A673 (cell line): ENCODE results near the gene TTC24. TPM values are rescaled to one million over a fixed set of nuclear protein-coding genes. Genes with fewer than 3 reads are reported as not detected.

ENCODE experiments used
- BruUV-seq: library from RNA; stranded (reverse); fragments of 400-500 nt; replicated peaks from 2 replicates; lab custom pipeline; 2021; lab: Mats Ljungman, UMichigan
- CTCF ChIA-PET: fragments of 300-600 bp; sonication (Branson Sonifier 250); formaldehyde crosslinking; loops from one replicate; lab custom pipeline; 2022; ENCODE audit warnings: antibody characterized with exemption; lab: Charles Lee
- POLR2A ChIA-PET: fragments of 300-600 bp; sonication (Branson Sonifier 250); formaldehyde crosslinking; loops from one replicate; lab custom pipeline; 2022; ENCODE audit warnings: antibody characterized with exemption; ENCODE audit not compliant: low non-redundant PET; lab: Charles Lee
- DNase-seq: peaks from one replicate; pipeline ENCODE4 v3.0.0-alpha.2; 2015; ENCODE audit warnings: low spot score
- H3K27ac ChIP-seq: fragments of 200-600 bp; sonication (generic); 2 replicates; pipeline ENCODE4 v1.5.1; 2016; ENCODE audit warnings: mixed run types, low read depth, mild to moderate bottlenecking, mixed read lengths, antibody characterized with exemption, low read length; ENCODE audit not compliant: poor library complexity, severe bottlenecking
- H3K27me3 ChIP-seq: fragments of 200-600 bp; sonication (generic); replicated peaks from 2 replicates; pipeline ENCODE4 v1.6.1; 2017; ENCODE audit warnings: mixed run types, low read depth, mild to moderate bottlenecking, mixed read lengths, antibody characterized with exemption, low read length; ENCODE audit not compliant: insufficient read depth, poor library complexity
- H3K36me3 ChIP-seq: fragments of 200-600 bp; sonication (generic); 2 replicates; pipeline ENCODE4 v1.6.1; 2016; ENCODE audit warnings: mixed run types, mild to moderate bottlenecking, mixed read lengths, antibody characterized with exemption, low read length; ENCODE audit not compliant: insufficient read depth, poor library complexity, severe bottlenecking
- H3K4me1 ChIP-seq: fragments of 200-600 bp; sonication (generic); 2 replicates; pipeline ENCODE4 v1.6.1; 2017; ENCODE audit warnings: mixed run types, mild to moderate bottlenecking, mixed read lengths, antibody characterized with exemption, low read length; ENCODE audit not compliant: insufficient read depth, poor library complexity, severe bottlenecking
- H3K4me3 ChIP-seq: fragments of 200-600 bp; sonication (generic); 2 replicates; pipeline ENCODE4 v1.5.1; 2016; ENCODE audit warnings: low read depth, mixed run types, mild to moderate bottlenecking, mixed read lengths, low read length; ENCODE audit not compliant: poor library complexity, severe bottlenecking
- H3K9me3 ChIP-seq: fragments of 200-600 bp; sonication (generic); 2 replicates; pipeline ENCODE4 v1.6.1; 2016; ENCODE audit warnings: mixed run types, low read depth, mild to moderate bottlenecking, mixed read lengths, antibody characterized with exemption, low read length; ENCODE audit not compliant: poor library complexity, severe bottlenecking
- EZH2 ChIP-seq: fragments of 200-600 bp; sonication (generic); IDR thresholded peaks from 2 replicates; pipeline ENCODE4 v1.6.1; 2017; ENCODE audit warnings: borderline replicate concordance, low read depth, mild to moderate bottlenecking, mixed read lengths, antibody characterized with exemption, low read length; ENCODE audit not compliant: poor library complexity, severe bottlenecking
- intact Hi-C: fragments of 100-400 bp; cut with micrococcal nuclease; formaldehyde crosslinking; loops from one replicate; pipeline ENCODE4 v1.10.0; 2022; ENCODE audit not compliant: unreplicated experiment
- total RNA-seq: library from RNA; stranded (reverse); gene quantifications from 2 replicates; pipeline ENCODE4 v1.2.3, GENCODE V29; 2021
- TF ChIP-seq, protein P1 (sequence below): fragments of 300-800, 200-600 bp; sonication (generic); conservative IDR thresholded peaks from 2 replicates; pipeline ENCODE4 v1.5.1; 2017; ENCODE audit warnings: low read depth, mild to moderate bottlenecking, antibody characterized with exemption, low read length, moderate library complexity, mixed read lengths

Gene TTC24
- total RNA-seq, 1 experiment from 2014 or later, result not detected

DNA sequence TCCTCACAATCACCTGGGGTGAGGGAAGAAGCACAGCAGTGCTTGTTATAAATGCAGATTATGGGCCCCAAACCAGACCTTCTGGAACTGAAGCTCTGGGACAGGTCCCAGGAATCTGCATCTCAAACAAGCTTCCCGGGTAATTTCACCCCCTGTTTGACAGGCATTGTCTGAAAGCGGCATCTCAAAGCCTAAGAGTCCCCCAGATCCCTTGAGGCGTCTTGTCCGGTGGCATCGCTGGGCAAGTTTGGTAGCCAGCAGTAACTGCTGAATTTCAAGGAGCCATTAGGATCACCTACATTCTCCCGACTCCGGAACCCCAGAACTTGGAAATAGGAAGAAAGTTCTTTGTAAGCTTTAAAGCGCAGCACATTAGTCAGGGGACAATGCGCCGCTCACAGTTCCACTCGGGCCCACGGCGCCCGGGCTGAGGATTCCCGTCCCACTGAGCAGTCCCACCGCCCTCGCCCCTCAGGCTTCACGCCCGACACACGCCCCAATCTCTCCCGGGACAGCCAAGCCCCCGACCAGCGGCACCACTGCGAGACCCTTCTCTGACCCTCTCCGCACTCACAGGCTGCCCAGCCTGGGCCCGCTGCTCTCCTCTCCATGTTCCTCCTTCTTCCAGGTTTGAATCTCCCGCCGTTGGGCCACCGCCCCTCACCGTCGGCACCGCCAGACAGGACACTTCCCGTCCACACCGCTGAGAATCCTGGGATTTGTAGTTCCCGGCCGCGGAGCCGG lies 7.4 kb upstream of the TTC24 start, which contains the start of gene IQGAP3:
TSS of gene IQGAP3 (minus strand) at position 647 of the 744 bp plus-strand sequence. CDS start at position 611, 36 bp downstream.
- DNase-seq, result peak; percentile 86
- intact Hi-C loops, result loop anchor here (5.0 kb wide), 1 partner anchor 90 kb away; no protein-coding TSS in a partner anchor
- Histone ChIP-seq H3K36me3 (peaks cover 13% of the 10 kb centered on the region), H3K27me3 (no peaks in the 10 kb centered on the region), H3K4me3 (peak within 1 kb of the TSS; percentile 80), H3K9me3 (no peaks in the 10 kb centered on the region), H3K27ac (peak within 1 kb of the TSS; percentile 34), H3K4me1 (no peaks in the 10 kb centered on the region)
- TSS peak; percentile 79 for BruUV-seq
- ChIA-PET CTCF (no interaction called here), POLR2A (no interaction called here)
- TF ChIP-seq EZH2, result no peak
- TF ChIP-seq, protein P1, sequence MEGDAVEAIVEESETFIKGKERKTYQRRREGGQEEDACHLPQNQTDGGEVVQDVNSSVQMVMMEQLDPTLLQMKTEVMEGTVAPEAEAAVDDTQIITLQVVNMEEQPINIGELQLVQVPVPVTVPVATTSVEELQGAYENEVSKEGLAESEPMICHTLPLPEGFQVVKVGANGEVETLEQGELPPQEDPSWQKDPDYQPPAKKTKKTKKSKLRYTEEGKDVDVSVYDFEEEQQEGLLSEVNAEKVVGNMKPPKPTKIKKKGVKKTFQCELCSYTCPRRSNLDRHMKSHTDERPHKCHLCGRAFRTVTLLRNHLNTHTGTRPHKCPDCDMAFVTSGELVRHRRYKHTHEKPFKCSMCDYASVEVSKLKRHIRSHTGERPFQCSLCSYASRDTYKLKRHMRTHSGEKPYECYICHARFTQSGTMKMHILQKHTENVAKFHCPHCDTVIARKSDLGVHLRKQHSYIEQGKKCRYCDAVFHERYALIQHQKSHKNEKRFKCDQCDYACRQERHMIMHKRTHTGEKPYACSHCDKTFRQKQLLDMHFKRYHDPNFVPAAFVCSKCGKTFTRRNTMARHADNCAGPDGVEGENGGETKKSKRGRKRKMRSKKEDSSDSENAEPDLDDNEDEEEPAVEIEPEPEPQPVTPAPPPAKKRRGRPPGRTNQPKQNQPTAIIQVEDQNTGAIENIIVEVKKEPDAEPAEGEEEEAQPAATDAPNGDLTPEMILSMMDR, result no peak

DNA sequence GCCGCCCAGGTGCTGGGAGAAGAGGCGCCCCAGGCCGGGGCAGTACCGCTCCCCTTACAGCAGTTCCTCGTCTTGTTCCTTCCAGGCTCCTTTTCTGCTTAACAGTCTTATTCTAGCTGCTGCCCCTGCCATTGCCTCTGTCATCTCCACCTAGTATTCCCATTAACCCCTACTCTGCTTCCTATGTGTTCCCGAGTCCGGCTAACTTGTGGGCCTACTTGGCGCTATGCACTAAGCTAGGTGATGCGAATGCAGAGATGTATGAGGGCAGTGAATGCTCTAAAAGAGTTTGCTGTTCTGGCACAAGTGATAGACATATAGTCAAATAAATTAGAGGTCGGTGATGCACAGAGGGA lies 6.9 kb upstream of the TTC24 start:
- DNase-seq, result no peak
- no TSS peak for BruUV-seq
- Histone ChIP-seq H3K9me3 (no peaks in the 10 kb centered on the region), H3K36me3 (peaks cover 11% of the 10 kb centered on the region), H3K4me3 (peak overlapping the region; percentile 80), H3K27me3 (no peaks in the 10 kb centered on the region), H3K27ac (no peak overlapping the region), H3K4me1 (no peaks in the 10 kb centered on the region)
- ChIA-PET CTCF (no interaction called here), POLR2A (no interaction called here)
- no peak for TF ChIP-seq EZH2
- TF ChIP-seq, protein P1, result no peak
- intact Hi-C loops, result loop anchor here (5.0 kb wide), 1 partner anchor 90 kb away; no protein-coding TSS in a partner anchor

DNA sequence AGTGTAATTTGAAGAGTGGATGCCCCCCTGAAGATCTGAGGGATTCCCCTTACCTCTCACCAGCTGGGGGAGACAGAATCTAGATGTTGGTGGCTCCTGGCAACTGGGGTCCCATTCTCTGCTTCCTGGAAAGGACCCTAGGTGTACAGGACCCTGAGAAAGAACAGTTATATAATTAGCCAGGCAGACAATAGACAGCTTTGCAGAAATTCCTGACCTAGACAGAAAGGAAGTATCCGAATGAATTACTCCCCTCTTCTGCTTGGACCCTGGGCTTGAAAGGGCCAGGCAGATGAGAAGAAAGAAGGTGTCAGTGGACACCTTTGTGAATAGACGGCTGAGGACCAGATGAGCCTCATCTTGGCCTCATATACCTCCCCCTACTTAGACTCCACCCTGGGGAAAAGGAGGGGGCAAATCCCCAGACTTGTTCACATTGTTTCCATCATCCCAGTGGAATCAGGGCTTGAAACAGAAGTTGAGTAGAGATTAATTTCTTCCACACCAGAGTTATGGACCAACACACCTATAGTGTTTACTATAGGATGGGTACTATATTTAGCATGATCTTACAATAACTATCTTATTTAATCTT lies 5.4 kb upstream of the TTC24 start:
- H3K4me3 ChIP-seq, result no peak overlapping the region
- TF ChIP-seq, protein P1, result no peak
- TF ChIP-seq EZH2, result no peak
- H3K27me3 ChIP-seq, result no peaks in the 10 kb centered on the region
- no TSS peak for BruUV-seq
- no peaks in the 10 kb centered on the region for H3K4me1 ChIP-seq
- intact Hi-C loops, result loop anchor here (5.0 kb wide), 1 partner anchor 92 kb away; no protein-coding TSS in a partner anchor
- no peak for DNase-seq
- H3K27ac ChIP-seq, result no peak overlapping the region
- no peaks in the 10 kb centered on the region for H3K9me3 ChIP-seq
- CTCF ChIA-PET, result no interaction called here
- POLR2A ChIA-PET, result no interaction called here
- H3K36me3 ChIP-seq, result peaks cover 6% of the 10 kb centered on the region
